Ascending aorta (tissue), 2 donors: ENCODE data around the gene APOC1. TPM values are rescaled to one million over a fixed set of nuclear protein-coding genes. Genes with fewer than 3 reads are reported as not detected.
A peak's percentile ranks its signal among the peaks of the same experiment; 100 is the strongest.

ENCODE experiments used
- DNase-seq, 2 donors: peaks; one replicate each; pipeline ENCODE4 v3.0.0-alpha.2; 2019; ENCODE audit warnings: low spot score in 2 of 2
- H3K27ac ChIP-seq, 2 donors: fragments of 200-600 bp; sonication (generic); one replicate each; pipeline ENCODE4 v1.5.1; 2016 to 2017; ENCODE audit warnings: mild to moderate bottlenecking in 1 of 2
- H3K27me3 ChIP-seq: fragments of 200-600 bp; sonication (generic); one replicate; pipeline ENCODE4 v1.5.1; 2017
- H3K36me3 ChIP-seq, 2 donors: fragments of 200-600 bp; sonication (generic); one replicate each; pipeline ENCODE4 v1.5.1; 2016
- H3K4me1 ChIP-seq, 2 donors: fragments of 200-600 bp; sonication (generic); one replicate each; pipeline ENCODE4 v1.5.1; 2016 to 2017; ENCODE audit warnings: mild to moderate bottlenecking in 1 of 2
- H3K4me3 ChIP-seq, 2 donors: fragments of 200-600 bp; sonication (generic); one replicate each; pipeline ENCODE4 v1.5.1; 2016 to 2017; ENCODE audit warnings: mild to moderate bottlenecking in 1 of 2
- H3K9me3 ChIP-seq, 2 donors: fragments of 200-600 bp; sonication (generic); one replicate each; pipeline ENCODE4 v1.5.1; 2016
- CTCF ChIP-seq, 3 experiments: fragments of 200-600 bp in 2 of 3; fragments of 450-650 bp in 1 of 3; sonication (generic) in 2 of 3; IDR thresholded peaks; one replicate each; pipeline ENCODE4 v1.5.1; 2016 to 2019; ENCODE audit warnings: antibody characterized with exemption in 3 of 3, mild to moderate bottlenecking in 1 of 3, moderate library complexity in 1 of 3
- intact Hi-C: fragments of 100-400 bp; cut with DNase I; formaldehyde crosslinking; loops from one replicate; pipeline ENCODE4 v1.15.1; 2023
- total RNA-seq: library from RNA; depleted of rRNA; stranded (reverse); fragments of >200 nt; gene quantifications from one replicate; pipeline ENCODE4 v1.1.0, GENCODE V29; 2016

The APOC1 gene
- total RNA-seq, 1 donor from 2014 or later: 17.0 TPM

DNA sequence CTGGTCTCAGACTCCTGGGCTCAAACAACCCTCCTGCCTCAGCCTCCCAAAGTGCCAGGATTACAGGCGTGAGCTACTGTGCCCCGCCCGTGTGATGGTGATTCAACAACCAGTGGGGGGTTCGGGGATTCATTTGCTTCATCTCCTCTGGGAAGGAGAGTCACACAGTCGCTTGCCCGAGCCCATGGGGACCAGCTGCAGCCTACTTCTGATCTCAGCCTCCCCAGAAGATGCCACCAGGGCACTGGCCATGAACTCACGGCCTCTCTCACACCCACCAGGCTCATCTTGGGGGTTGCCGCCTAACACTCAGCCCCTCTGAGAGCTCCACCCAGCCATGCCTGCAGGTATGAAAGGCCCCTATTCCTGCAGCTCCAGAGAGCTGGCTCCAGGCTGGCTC is 16.6 kb upstream of the APOC1 start:
- Histone ChIP-seq H3K9me3 (no peaks in the 10 kb centered on the region), H3K27ac (no peak overlapping the region), H3K4me1 (no peaks in the 10 kb centered on the region), H3K36me3 (peaks cover 85 to 89% of the 10 kb centered on the region in 2 donors), H3K4me3 (no peak overlapping the region), H3K27me3 (no peaks in the 10 kb centered on the region)
- intact Hi-C loops: no loop called here
- TF ChIP-seq CTCF (IDR thresholded peaks at IDR 0.05): no peak
- DNase-seq: no peak

- Histone ChIP-seq H3K27ac (no peak overlapping the region), H3K4me3 (no peak overlapping the region), H3K9me3 (no peaks in the 10 kb centered on the region), H3K4me1 (peaks cover 0 to 1% of the 10 kb centered on the region in 2 donors), H3K27me3 (peaks cover 1% of the 10 kb centered on the region), H3K36me3 (peaks cover 61 to 66% of the 10 kb centered on the region in 2 donors)
- intact Hi-C loops: loop anchor here (5.0 to 10.0 kb wide), 2 partner anchors 347 to 434 kb away; partner anchors contain the start of gene EXOC3L2
- no peak for TF ChIP-seq CTCF (IDR thresholded peaks at IDR 0.05)
- DNase-seq: no peak
Measured at GRCh38 chr19:44900328-44901244, 13.8 kb upstream of the APOC1 start.

GRCh38 chr19:44903216-44903601 is 11.2 kb upstream of the APOC1 start:
- peaks cover 3% of the 10 kb centered on the region for H3K27me3 ChIP-seq
- TF ChIP-seq CTCF (IDR thresholded peaks at IDR 0.05): no peak
- no peak for DNase-seq
- H3K36me3 ChIP-seq: peaks cover 36 to 42% of the 10 kb centered on the region in 2 donors
- H3K4me3 ChIP-seq: no peak overlapping the region
- no peak overlapping the region for H3K27ac ChIP-seq
- peaks cover 0 to 5% of the 10 kb centered on the region in 2 donors for H3K4me1 ChIP-seq
- no peaks in the 10 kb centered on the region for H3K9me3 ChIP-seq
- intact Hi-C loops: loop anchor here (1.0 to 10.0 kb wide), 3 partner anchors 48 to 432 kb away; partner anchors contain the start of gene EXOC3L2

GRCh38 chr19:44903602-44904425 is 10.6 kb upstream of the APOC1 start:
- Histone ChIP-seq H3K4me1 (peaks cover 0 to 5% of the 10 kb centered on the region in 2 donors), H3K4me3 (no peak overlapping the region), H3K9me3 (no peaks in the 10 kb centered on the region), H3K27ac (no peak overlapping the region), H3K27me3 (peaks cover 3% of the 10 kb centered on the region), H3K36me3 (peaks cover 30 to 41% of the 10 kb centered on the region in 2 donors)
- DNase-seq: peak in 1 of 2 donors; percentile 88
- TF ChIP-seq CTCF (IDR thresholded peaks at IDR 0.05): peak; percentile 92 to 99 (median 95)
- intact Hi-C loops: loop anchor here (1.0 to 10.0 kb wide), 3 partner anchors 47 to 431 kb away; partner anchors contain the start of gene EXOC3L2

DNA sequence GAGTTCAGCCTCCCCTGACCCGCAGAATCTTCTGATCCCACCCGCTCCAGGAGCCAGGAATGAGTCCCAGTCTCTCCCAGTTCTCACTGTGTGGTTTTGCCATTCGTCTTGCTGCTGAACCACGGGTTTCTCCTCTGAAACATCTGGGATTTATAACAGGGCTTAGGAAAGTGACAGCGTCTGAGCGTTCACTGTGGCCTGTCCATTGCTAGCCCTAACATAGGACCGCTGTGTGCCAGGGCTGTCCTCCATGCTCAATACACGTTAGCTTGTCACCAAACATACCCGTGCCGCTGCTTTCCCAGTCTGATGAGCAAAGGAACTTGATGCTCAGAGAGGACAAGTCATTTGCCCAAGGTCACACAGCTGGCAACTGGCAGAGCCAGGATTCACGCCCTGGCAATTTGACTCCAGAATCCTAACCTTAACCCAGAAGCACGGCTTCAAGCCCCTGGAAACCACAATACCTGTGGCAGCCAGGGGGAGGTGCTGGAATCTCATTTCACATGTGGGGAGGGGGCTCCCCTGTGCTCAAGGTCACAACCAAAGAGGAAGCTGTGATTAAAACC is 9.9 kb upstream of the APOC1 start:
- Histone ChIP-seq H3K4me1 (peaks cover 0 to 5% of the 10 kb centered on the region in 2 donors), H3K36me3 (peaks cover 27 to 36% of the 10 kb centered on the region in 2 donors), H3K4me3 (no peak overlapping the region), H3K27ac (no peak overlapping the region), H3K9me3 (no peaks in the 10 kb centered on the region), H3K27me3 (peaks cover 3% of the 10 kb centered on the region)
- TF ChIP-seq CTCF (IDR thresholded peaks at IDR 0.05): no peak
- no peak for DNase-seq
- intact Hi-C loops: loop anchor here (5.0 to 10.0 kb wide), 2 partner anchors 343 to 430 kb away; partner anchors contain the start of gene EXOC3L2
